Body of pancreas (tissue), 4 donors: ENCODE results near the gene MSI2. TPM values are rescaled to one million over a fixed set of nuclear protein-coding genes. Genes with fewer than 3 reads are reported as not detected.

Experiments used
- ATAC-seq: fragments of 150-250 bp; one replicate; pipeline ENCODE4 v1.9.1; 2016
- DNase-seq, 4 donors: peaks; one replicate each; pipeline ENCODE4 v3.0.0-alpha.2; 2019
- H3K27ac ChIP-seq, 4 donors: fragments of 200-600 bp; sonication (generic); 1 replicate in 3 of 4; 2 replicates in 1 of 4; pipeline versions ENCODE4 v1.5.1 to v1.6.1; 2016 to 2019; ENCODE audit warnings: mild to moderate bottlenecking in 1 of 4, mixed read lengths in 1 of 4, moderate library complexity in 1 of 4
- H3K27me3 ChIP-seq, 2 donors: fragments of 200-600 bp; sonication (generic); one replicate each; pipeline ENCODE4 v1.6.0; 2016; ENCODE audit warnings: mild to moderate bottlenecking in 1 of 2
- H3K36me3 ChIP-seq, 2 donors: fragments of 200-600 bp; sonication (generic); replicated peaks in 1 of 2; 2 replicates each; pipeline ENCODE4 v1.5.1; 2016; ENCODE audit warnings: low read depth in 2 of 2; ENCODE audit not compliant: insufficient read depth in 1 of 2
- H3K4me1 ChIP-seq: fragments of 200-600 bp; sonication (generic); one replicate; pipeline ENCODE4 v1.6.0; 2016
- H3K4me3 ChIP-seq, 2 donors: fragments of 200-600 bp; sonication (generic); 1 replicate in 1 of 2; 2 replicates in 1 of 2; pipeline ENCODE4 v1.5.1; 2016 to 2019
- H3K9me3 ChIP-seq, 3 donors: fragments of 200-600 bp; sonication (generic); 1 replicate in 2 of 3; 2 replicates in 1 of 3; pipeline ENCODE4 v1.5.1; 2016
- POLR2A ChIP-seq, 3 donors: fragments of 450-650 bp; IDR thresholded peaks; one replicate each; pipeline ENCODE4 v1.6.1; 2016; ENCODE audit warnings: antibody characterized with exemption in 3 of 3, mild to moderate bottlenecking in 2 of 3
- WGBS, 2 donors: methylation state at CpG; one replicate each; pipeline ENCODE4 v1.1.5; 2017; 5-methylcytosine and 5-hydroxymethylcytosine counted together
- intact Hi-C: fragments of 100-400 bp; cut with DNase I; formaldehyde crosslinking; loops from one replicate; pipeline ENCODE4 v1.15.1; 2023
- total RNA-seq, 2 donors: library from RNA; depleted of rRNA; stranded (reverse); fragments of >200 nt; gene quantifications; one replicate each; pipeline ENCODE4 v1.1.0, GENCODE V29; 2016
- TF ChIP-seq, protein P1 (sequence below), 7 experiments: fragments of 450-650 bp in 4 of 7; fragments of 200-600 bp in 3 of 7; sonication (generic) in 3 of 7; IDR thresholded peaks; one replicate each; pipeline ENCODE4 v1.5.1; 2016 to 2019; ENCODE audit warnings: antibody characterized with exemption in 7 of 7

Gene MSI2
- total RNA-seq, 2 donors from 2014 or later, result 21.1 to 28.5 TPM

GRCh38 chr17:57440522-57441269 lies 184.4 kb downstream of the MSI2 start:
- intact Hi-C loops, result no loop called here
- no peak overlapping the region for H3K4me3 ChIP-seq
- DNase-seq, result peak; percentile 35 to 69 (median 58)
- H3K27ac ChIP-seq, result peak overlapping the region in 2 of 4 donors; percentile 55 to 59
- WGBS, 2 donors, result 0 to 43% methylated on average over 2 to 15 of the region's 15 CpGs
- H3K4me1 ChIP-seq, result peaks cover 22% of the 10 kb centered on the region
- H3K36me3 ChIP-seq, result no peaks in the 10 kb centered on the region
- no peak for TF ChIP-seq POLR2A (IDR thresholded peaks at IDR 0.05)
- TF ChIP-seq, protein P1, sequence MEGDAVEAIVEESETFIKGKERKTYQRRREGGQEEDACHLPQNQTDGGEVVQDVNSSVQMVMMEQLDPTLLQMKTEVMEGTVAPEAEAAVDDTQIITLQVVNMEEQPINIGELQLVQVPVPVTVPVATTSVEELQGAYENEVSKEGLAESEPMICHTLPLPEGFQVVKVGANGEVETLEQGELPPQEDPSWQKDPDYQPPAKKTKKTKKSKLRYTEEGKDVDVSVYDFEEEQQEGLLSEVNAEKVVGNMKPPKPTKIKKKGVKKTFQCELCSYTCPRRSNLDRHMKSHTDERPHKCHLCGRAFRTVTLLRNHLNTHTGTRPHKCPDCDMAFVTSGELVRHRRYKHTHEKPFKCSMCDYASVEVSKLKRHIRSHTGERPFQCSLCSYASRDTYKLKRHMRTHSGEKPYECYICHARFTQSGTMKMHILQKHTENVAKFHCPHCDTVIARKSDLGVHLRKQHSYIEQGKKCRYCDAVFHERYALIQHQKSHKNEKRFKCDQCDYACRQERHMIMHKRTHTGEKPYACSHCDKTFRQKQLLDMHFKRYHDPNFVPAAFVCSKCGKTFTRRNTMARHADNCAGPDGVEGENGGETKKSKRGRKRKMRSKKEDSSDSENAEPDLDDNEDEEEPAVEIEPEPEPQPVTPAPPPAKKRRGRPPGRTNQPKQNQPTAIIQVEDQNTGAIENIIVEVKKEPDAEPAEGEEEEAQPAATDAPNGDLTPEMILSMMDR (IDR thresholded peaks at IDR 0.05), result peak in 3 of 7 experiments; percentile 4 to 21 (median 20)
- peak; percentile 65 for ATAC-seq
- no peaks in the 10 kb centered on the region for H3K9me3 ChIP-seq
- no peaks in the 10 kb centered on the region for H3K27me3 ChIP-seq

GRCh38 chr17:57441270-57441600 lies 184.9 kb downstream of the MSI2 start:
- peak overlapping the region in 2 of 4 donors; percentile 55 to 59 for H3K27ac ChIP-seq
- intact Hi-C loops, result no loop called here

DNA sequence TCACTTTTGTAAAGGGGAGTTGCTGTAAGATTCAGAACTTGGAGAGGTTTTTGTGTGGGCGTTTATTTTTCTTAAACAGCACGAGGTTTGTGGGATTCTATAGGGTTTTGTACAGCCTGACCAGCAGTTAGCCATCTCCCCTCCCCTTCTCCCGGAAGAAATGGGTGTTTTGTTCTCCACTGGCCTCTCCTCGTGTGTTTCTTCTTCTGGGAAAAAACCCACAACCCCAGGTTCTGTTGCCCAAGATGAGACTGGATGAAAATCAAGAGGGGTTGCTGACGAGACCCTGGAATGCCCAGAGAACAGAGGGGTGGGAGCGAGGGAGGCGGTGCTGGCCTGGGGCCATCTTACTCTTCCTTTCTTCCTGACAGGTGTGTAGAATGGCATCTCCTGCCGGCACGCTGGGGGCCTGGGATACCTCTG lies 186.1 kb downstream of the MSI2 start:
- H3K27ac ChIP-seq, result no peak overlapping the region
- H3K4me3 ChIP-seq, result no peak overlapping the region
- DNase-seq (no peak), ATAC-seq (no peak)
- 83 to 90% methylated on average over 9 of the region's 9 CpGs for WGBS, 2 donors
- intact Hi-C loops, result no loop called here
- H3K4me1 ChIP-seq, result peaks cover 22% of the 10 kb centered on the region
- no peaks in the 10 kb centered on the region for H3K36me3 ChIP-seq
- H3K27me3 ChIP-seq, result no peaks in the 10 kb centered on the region
- H3K9me3 ChIP-seq, result no peaks in the 10 kb centered on the region
- no peak for TF ChIP-seq POLR2A (IDR thresholded peaks at IDR 0.05)
- TF ChIP-seq, protein P1 (IDR thresholded peaks at IDR 0.05), result no peak

More at GRCh38 chr17:57441270-57441600, 184.9 kb downstream of the MSI2 start:
- TF ChIP-seq, protein P1 (IDR thresholded peaks at IDR 0.05), result no peak
- no peak for TF ChIP-seq POLR2A (IDR thresholded peaks at IDR 0.05)
- WGBS, 2 donors, result 37 to 72% methylated on average over 1 of the region's 1 CpG
- Histone ChIP-seq H3K36me3 (no peaks in the 10 kb centered on the region), H3K4me1 (peaks cover 22% of the 10 kb centered on the region), H3K27me3 (no peaks in the 10 kb centered on the region), H3K9me3 (no peaks in the 10 kb centered on the region), H3K4me3 (no peak overlapping the region)
- no peak for ATAC-seq
- DNase-seq, result no peak

- intact Hi-C loops, result no loop called here
- peaks cover 20% of the 10 kb centered on the region for H3K4me1 ChIP-seq
- DNase-seq, result peak in 1 of 4 donors; percentile 18
- TF ChIP-seq POLR2A (IDR thresholded peaks at IDR 0.05), result no peak
- TF ChIP-seq, protein P1 (IDR thresholded peaks at IDR 0.05), result no peak
- ATAC-seq, result no peak
- H3K27ac ChIP-seq, result no peak overlapping the region
- H3K4me3 ChIP-seq, result no peak overlapping the region
- 58 to 79% methylated on average over 16 of the region's 16 CpGs for WGBS, 2 donors
- H3K9me3 ChIP-seq, result no peaks in the 10 kb centered on the region
- no peaks in the 10 kb centered on the region for H3K36me3 ChIP-seq
- H3K27me3 ChIP-seq, result no peaks in the 10 kb centered on the region
Measured at GRCh38 chr17:57442914-57443571, 186.7 kb downstream of the MSI2 start.
